HCT116 (cell line): ENCODE measurements around the gene SHOC2. TPM values are rescaled to one million over a fixed set of nuclear protein-coding genes. Genes with fewer than 3 reads are reported as not detected.
A peak's percentile ranks its signal among the peaks of the same experiment; 100 is the strongest.

Experiments used
- ATAC-seq: fragments of 200-7000 bp; cut with Tn5 transposase; 2 replicates; pipeline ENCODE4 v1.9.1; 2020; ENCODE audit warnings: mild to moderate bottlenecking, moderate library complexity
- BruUV-seq: library from RNA; stranded (reverse); fragments of 400-500 nt; replicated peaks from 2 replicates; lab custom pipeline; 2021; lab: Mats Ljungman, UMichigan
- CTCF ChIA-PET: fragments of 300-600 bp; sonication (Branson Sonifier 250); formaldehyde crosslinking; loops from one replicate; lab custom pipeline; 2021; ENCODE audit warnings: antibody characterized with exemption; lab: Charles Lee
- POLR2A ChIA-PET: fragments of 300-600, 350-600 bp; sonication (Branson Sonifier 250); formaldehyde crosslinking; loops from one replicate; lab custom pipeline; 2021; ENCODE audit warnings: antibody characterized with exemption; lab: Charles Lee
- RAD21 ChIA-PET, 2 experiments: fragments of 300-600 bp; sonication (Branson Sonifier 250); formaldehyde crosslinking; loops; one replicate each; lab custom pipeline; 2023; ENCODE audit warnings: low total read pairs in 2 of 2; ENCODE audit not compliant: uncharacterized antibody in 2 of 2, unreplicated experiment in 2 of 2, low non-redundant PET in 1 of 2; lab: Charles Lee
- DNase-seq: peaks from one replicate; pipeline ENCODE4 v3.0.0-alpha.2; 2010; ENCODE audit warnings: low read depth, low spot score
- H2AFZ ChIP-seq: fragments of 200-600 bp; shearing (Covaris generic), sonication (generic); 2 replicates; pipeline ENCODE4 v1.6.1; 2017; ENCODE audit warnings: low read depth, mixed run types, mixed read lengths, antibody characterized with exemption, low read length; ENCODE audit not compliant: poor library complexity, severe bottlenecking
- H3K27ac ChIP-seq: 2 replicates; pipeline ENCODE4 v1.5.1; 2012; ENCODE audit warnings: low read depth, low read length
- H3K27me3 ChIP-seq: fragments of 200-600 bp; sonication (generic); 2 replicates; pipeline ENCODE4 v1.6.1; 2016; ENCODE audit warnings: mixed run types, low read length, mixed read lengths; ENCODE audit not compliant: insufficient read depth
- H3K36me3 ChIP-seq, 2 experiments: fragments of 200-500 bp in 1 of 2; fragments of 200-600 bp in 1 of 2; sonication (Bioruptor generic) in 1 of 2; sonication (generic) in 1 of 2; 2 replicates each; pipeline versions ENCODE4 v1.5.1 to v1.6.1; 2014 to 2016; ENCODE audit warnings: low read length in 2 of 2, inconsistent platforms in 1 of 2, mixed read lengths in 1 of 2, mixed run types in 1 of 2; ENCODE audit not compliant: insufficient read depth in 2 of 2, control insufficient read depth in 1 of 2
- H3K4me1 ChIP-seq, 2 experiments: fragments of 200-600 bp in 1 of 2; sonication (generic) in 1 of 2; 2 replicates each; pipeline versions ENCODE4 v1.5.1 to v1.6.1; 2012 to 2017; ENCODE audit warnings: low read length in 2 of 2, inconsistent platforms in 1 of 2, mild to moderate bottlenecking in 1 of 2, mixed read lengths in 1 of 2, mixed run types in 1 of 2, moderate library complexity in 1 of 2; ENCODE audit not compliant: insufficient read depth in 2 of 2, control insufficient read depth in 1 of 2
- H3K4me2 ChIP-seq: fragments of 200-600 bp; sonication (generic); 2 replicates; pipeline ENCODE4 v1.6.1; 2017; ENCODE audit warnings: mixed run types, low read length, mixed read lengths
- H3K4me3 ChIP-seq, 2 experiments: fragments of 200-600 bp in 1 of 2; sonication (generic) in 1 of 2; replicated peaks in 1 of 2; 2 replicates each; pipeline ENCODE4 v1.5.1; 2011 to 2016; ENCODE audit warnings: low read length in 2 of 2, control low read depth in 1 of 2, low read depth in 1 of 2, mild to moderate bottlenecking in 1 of 2, mixed read lengths in 1 of 2, mixed run types in 1 of 2
- H3K79me2 ChIP-seq: fragments of 200-600 bp; sonication (generic); 2 replicates; pipeline ENCODE4 v1.6.1; 2017; ENCODE audit warnings: mild to moderate bottlenecking, mixed run types, low read length, moderate library complexity, mixed read lengths; ENCODE audit not compliant: insufficient read depth
- H3K9ac ChIP-seq: fragments of 200-600 bp; sonication (generic); 2 replicates; pipeline ENCODE4 v1.6.1; 2016; ENCODE audit warnings: low read length, mixed read lengths
- H3K9me2 ChIP-seq: fragments of 200-600 bp; sonication (generic), shearing (Covaris generic); 2 replicates; pipeline ENCODE4 v1.6.1; 2017; ENCODE audit warnings: mixed run types, mild to moderate bottlenecking, moderate library complexity; ENCODE audit not compliant: insufficient read depth
- H3K9me3 ChIP-seq, 2 experiments: fragments of 200-500 bp in 1 of 2; fragments of 200-600 bp in 1 of 2; sonication (Bioruptor generic) in 1 of 2; sonication (generic) in 1 of 2; 2 replicates each; pipeline ENCODE4 v1.6.1; 2014 to 2017; ENCODE audit warnings: low read length in 2 of 2, mixed read lengths in 2 of 2, inconsistent platforms in 1 of 2, low read depth in 1 of 2, mild to moderate bottlenecking in 1 of 2, mixed run types in 1 of 2, moderate library complexity in 1 of 2; ENCODE audit not compliant: control insufficient read depth in 1 of 2, insufficient read depth in 1 of 2
- H4K20me1 ChIP-seq: fragments of 200-600 bp; sonication (generic), shearing (Covaris generic); 2 replicates; pipeline ENCODE4 v1.6.1; 2017; ENCODE audit warnings: mixed run types, mild to moderate bottlenecking, moderate library complexity; ENCODE audit not compliant: insufficient read depth
- CBX3 ChIP-seq: IDR thresholded peaks from 2 replicates; pipeline ENCODE4 v1.6.1; 2012; ENCODE audit warnings: low read depth
- EZH2phosphoT487 ChIP-seq: fragments of 200-600 bp; IDR thresholded peaks from 2 replicates; pipeline ENCODE4 v1.6.1; 2018; ENCODE audit warnings: antibody characterized with exemption, borderline replicate concordance
- RAD21 ChIP-seq: IDR thresholded peaks from 2 replicates; pipeline ENCODE4 v1.6.1; 2012; ENCODE audit warnings: low read depth, mild to moderate bottlenecking
- TCF7L2 ChIP-seq: IDR thresholded peaks from 2 replicates; pipeline ENCODE4 v1.7.0; 2011; ENCODE audit warnings: borderline replicate concordance, inconsistent platforms; ENCODE audit not compliant: insufficient read depth, insufficient read length; ENCODE audit errors: extremely low read depth
- intact Hi-C: fragments of 100-400 bp; cut with micrococcal nuclease; formaldehyde crosslinking; loops from 2 replicates; pipeline ENCODE4 v1.10.0; 2022
- total RNA-seq: library from RNA; stranded (reverse); gene quantifications from one replicate; pipeline ENCODE4 v1.2.1, GENCODE V29; 2021; ENCODE audit not compliant: unreplicated experiment

SHOC2 gene
- total RNA-seq, 1 experiment from 2014 or later = 39.5 TPM

DNA sequence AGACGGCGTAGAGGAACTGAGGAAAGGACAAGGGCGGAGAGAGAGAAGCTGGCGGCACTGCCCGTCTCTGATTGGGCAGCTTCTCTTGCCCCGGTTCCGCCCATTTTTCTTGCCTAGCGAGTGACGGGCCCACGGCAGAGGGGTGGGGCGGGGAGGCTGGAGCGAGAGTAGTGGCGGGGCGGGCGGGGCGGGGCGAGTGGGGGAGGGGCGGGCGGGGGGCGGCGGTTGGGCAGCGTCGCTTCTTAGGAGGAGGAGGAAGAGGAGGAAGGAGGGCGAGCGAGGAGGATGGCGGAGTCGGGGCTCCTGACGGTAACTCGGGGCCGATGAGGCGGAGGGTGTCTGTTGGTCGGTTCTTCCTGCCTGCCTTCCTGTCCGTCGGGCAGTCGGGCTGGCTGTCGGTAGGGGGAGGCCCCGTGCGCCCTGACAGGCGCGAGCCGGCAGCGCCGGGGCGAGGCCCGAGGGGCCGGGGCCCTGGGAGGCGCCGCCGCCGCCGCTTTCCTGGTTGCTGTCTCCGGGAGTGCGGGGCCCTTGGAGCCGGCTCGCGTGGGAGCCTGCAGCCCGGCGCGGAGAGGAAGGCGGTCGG is at the start of gene SHOC2 (continued):
- TF ChIP-seq CBX3 (no peak), RAD21 (no peak)

GRCh38 chr10:110870823-110871297 is 48.5 kb upstream of the SHOC2 start:
- no peak for DNase-seq
- no peak for ATAC-seq
- peak overlapping the region in 1 of 2 experiments; percentile 67; a peak in 1 of 4 replicates for H3K4me3 ChIP-seq
- RAD21 ChIA-PET = no interaction called here
- CTCF ChIA-PET = interaction anchor here (1.0 to 1.3 kb wide), 2 partner anchors 11 to 22 kb away, joined by 3 to 5 read pairs; no protein-coding TSS in a partner anchor
- no peaks in the 10 kb centered on the region for H4K20me1 ChIP-seq
- no peaks in the 10 kb centered on the region for H3K79me2 ChIP-seq
- H3K27ac ChIP-seq = peak overlapping the region; percentile 42
- peak overlapping the region; percentile 68 for H3K9ac ChIP-seq
- POLR2A ChIA-PET = interaction anchor here (1.0 to 1.3 kb wide), 5 partner anchors 9 to 48 kb away, joined by 3 to 8 read pairs (median 5); partner anchors contain the start of genes BBIP1 and SHOC2
- H3K4me1 ChIP-seq = peaks cover 17 to 26% of the 10 kb centered on the region in 2 experiments; a peak in 3 of 4 replicates
- H3K4me2 ChIP-seq = peak overlapping the region; percentile 88
- H3K36me3 ChIP-seq = no peaks in the 10 kb centered on the region
- no peaks in the 10 kb centered on the region for H3K9me3 ChIP-seq
- intact Hi-C loops = loop anchor here (1.0 kb wide), 1 partner anchor 125 kb away; no protein-coding TSS in a partner anchor
- no peak overlapping the region for H2AFZ ChIP-seq
- no peaks in the 10 kb centered on the region for H3K9me2 ChIP-seq
- TF ChIP-seq EZH2phosphoT487 (no peak), TCF7L2 (no peak)
- H3K27me3 ChIP-seq = no peaks in the 10 kb centered on the region
- no TSS peak for BruUV-seq
